GM03348 (cell line): ENCODE results near the gene CAMK1D.
A peak's percentile ranks its signal among the peaks of the same experiment; 100 is the strongest.

ENCODE experiments used
- DNase-seq: peaks from one replicate; pipeline ENCODE4 v3.0.0; 2012; ENCODE audit warnings: low spot score

The CAMK1D gene

GRCh38 chr10:12403119-12403518, 53.8 kb downstream of the CAMK1D start:
- DNase-seq = no peak

GRCh38 chr10:12405342-12406320, 56.3 kb downstream of the CAMK1D start:
- no peak for DNase-seq

GRCh38 chr10:12406764-12407400, 57.5 kb downstream of the CAMK1D start:
- DNase-seq = no peak

DNA sequence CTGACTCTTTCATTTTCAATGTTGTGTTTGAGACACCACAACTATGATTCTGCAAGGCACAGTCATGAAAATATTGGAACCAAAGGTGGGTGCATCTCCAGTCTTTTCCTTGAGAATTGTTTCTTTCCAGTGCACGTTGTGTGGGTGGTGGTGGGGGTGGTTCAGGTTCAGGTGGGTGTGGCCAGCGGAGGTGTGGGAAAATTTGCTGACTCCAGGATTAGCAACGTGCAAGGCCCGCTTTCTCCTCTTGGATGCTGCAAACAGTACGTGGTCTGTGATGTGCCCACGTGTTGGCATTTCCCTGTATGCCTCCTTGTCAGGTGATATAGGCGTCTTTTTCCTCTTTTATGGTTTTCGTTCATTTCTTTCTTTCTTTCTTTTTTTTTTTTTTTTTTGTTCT, 59.1 kb downstream of the CAMK1D start:
- DNase-seq = no peak

- no peak for DNase-seq
Observed at GRCh38 chr10:12409161-12409560, 59.8 kb downstream of the CAMK1D start.

GRCh38 chr10:12409613-12410012, 60.3 kb downstream of the CAMK1D start:
- DNase-seq = no peak

- DNase-seq = no peak
Observed at GRCh38 chr10:12412666-12413368, 63.5 kb downstream of the CAMK1D start.

- no peak for DNase-seq
Observed at GRCh38 chr10:12413369-12413711, 64.0 kb downstream of the CAMK1D start.

- peak; percentile 44 for DNase-seq
Observed at GRCh38 chr10:12414278-12414989, 65.1 kb downstream of the CAMK1D start.

DNA sequence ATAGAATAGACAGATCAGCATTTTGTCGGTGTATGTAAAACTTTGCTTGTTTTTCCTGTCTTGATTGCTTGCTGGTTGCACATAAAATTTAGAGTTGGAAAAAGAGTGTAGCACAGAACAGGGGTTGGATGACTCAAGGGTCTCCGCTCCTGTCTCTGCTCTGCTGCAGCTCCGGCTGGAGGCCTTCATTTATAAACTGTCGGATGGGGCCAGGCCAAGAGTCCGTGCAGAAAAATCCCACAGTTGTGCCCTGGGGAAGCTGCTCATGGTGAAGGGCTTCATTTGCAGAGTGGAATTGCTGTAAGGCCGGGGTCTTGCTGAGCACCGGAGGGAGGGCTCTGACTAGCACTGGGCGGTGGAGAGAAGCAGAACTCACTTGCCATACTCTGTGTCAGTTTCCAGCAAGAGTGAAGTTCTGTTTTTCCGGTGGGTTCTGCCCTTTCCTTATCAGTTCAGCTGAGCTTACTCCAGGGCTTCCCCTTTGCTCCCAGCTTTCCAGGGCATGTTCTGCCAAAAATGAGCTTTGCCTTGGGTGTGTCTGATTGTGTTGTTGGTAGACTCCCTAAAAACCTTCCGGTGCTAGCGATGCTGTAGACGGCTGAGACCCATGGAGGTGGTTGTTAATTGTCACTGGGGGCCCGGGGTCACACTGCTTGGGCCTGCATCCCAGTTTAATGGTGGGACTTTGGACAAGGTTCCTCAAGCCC, 67.2 kb downstream of the CAMK1D start:
- DNase-seq = no peak

GRCh38 chr10:12417331-12417730, 68.0 kb downstream of the CAMK1D start:
- DNase-seq = no peak

GRCh38 chr10:12418000-12418399, 68.7 kb downstream of the CAMK1D start:
- DNase-seq = peak; percentile 42

DNA sequence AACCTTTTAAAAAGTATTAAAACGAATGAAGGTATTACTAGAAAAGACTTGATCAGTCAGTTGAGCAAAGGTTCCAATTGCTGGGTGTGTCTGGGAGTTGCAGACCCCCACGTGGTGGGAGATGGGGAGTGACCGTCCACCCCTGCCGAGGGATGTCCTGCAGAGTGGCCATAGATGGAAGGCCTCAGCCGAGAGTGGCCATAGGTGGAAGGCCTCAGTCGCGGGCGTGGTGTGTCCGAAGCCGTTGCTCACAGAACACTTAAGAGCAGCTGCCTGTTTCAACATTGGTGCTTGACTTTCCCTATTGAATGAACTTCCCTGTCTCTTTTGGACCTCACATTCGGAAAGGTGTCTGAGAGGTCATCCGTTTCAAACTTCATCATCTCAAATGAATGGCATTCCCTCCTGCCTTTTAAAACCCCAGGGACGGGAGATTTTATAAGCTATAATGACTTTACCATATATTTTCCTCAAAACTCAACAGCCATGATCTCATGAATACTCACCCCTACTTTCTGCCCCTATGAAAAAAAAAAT, 69.4 kb downstream of the CAMK1D start:
- DNase-seq = no peak

GRCh38 chr10:12419262-12419847, 70.0 kb downstream of the CAMK1D start:
- peak; percentile 78 for DNase-seq

DNA sequence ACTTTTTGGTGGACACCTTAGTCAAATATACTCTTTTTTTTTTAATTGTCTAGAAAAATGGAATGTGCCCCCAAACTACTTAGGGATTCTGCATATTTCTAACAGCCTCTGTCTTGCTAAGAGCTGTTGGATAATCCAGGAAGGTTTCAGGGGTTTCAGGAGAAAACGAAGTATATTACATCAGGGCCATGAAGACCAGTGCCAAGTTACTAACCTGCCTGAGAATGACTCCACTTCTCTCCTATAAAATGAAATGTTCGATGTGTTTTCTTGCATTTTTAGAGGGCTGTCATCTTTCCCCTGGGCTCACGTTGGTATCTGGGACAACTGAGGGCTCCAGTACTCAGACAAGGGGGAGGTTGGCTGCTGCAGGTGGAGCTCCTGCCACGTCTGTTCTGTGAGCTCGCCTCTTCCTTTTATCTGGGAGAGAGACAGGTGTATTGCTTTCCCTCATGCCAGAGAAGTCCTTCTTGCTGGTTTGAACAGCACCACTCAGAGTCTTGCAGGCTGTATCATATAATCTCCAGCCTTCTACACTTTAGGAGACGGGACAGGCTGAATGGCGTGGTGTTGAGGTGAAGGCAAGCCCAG, 71.3 kb downstream of the CAMK1D start:
- no peak for DNase-seq

DNA sequence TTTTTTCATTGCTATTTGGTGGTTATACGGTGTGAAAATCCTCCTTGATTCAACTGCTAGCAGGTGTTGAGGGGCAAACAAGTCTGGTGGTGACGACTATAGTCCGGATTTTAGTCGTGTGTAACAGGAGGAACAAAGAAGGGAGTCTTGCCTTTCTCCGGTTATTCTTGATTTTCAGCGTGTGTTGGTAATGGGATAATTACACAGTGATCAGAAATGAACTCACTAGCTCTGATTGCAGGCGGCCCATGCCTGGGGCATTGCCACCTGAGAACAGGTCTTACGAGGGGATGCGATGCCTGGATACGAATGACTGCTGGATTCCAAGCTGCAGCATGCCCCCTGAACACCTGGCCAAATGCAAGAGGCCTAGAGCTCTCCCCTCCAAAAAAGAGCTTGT, 72.8 kb downstream of the CAMK1D start:
- no peak for DNase-seq

DNA sequence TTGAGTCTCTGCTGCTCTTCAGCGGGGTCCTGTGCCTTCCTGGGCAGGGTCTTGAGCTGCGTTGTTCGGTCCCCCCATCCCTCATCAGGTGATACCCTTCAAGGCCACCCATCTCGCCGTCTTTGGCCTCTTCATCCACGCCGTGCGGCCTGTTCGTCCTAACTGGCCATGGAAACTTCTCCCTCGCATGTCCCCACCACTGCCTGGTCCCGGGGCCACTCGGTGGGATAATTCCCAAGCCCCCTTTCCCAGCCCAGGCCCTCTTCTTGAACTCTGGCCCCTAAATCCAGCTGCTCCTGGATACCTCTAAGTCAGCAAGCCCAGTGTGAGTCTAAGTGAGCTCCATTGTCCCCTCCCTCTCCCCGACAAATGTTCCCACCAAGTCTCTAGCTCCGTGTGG, 74.5 kb downstream of the CAMK1D start:
- DNase-seq = no peak

- DNase-seq = no peak
Observed at GRCh38 chr10:12427276-12427675, 77.9 kb downstream of the CAMK1D start.

- no peak for DNase-seq
Observed at GRCh38 chr10:12428447-12429135, 79.2 kb downstream of the CAMK1D start.
